Neural cell (in vitro differentiated cells): ENCODE measurements around the gene SPRED1.

Experiments used
- EP300 ChIP-seq: fragments of 450-650 bp; conservative IDR thresholded peaks from 2 replicates; pipeline ENCODE4 v1.6.1; 2014; ENCODE audit warnings: antibody characterized with exemption, mild to moderate bottlenecking, moderate library complexity; ENCODE audit not compliant: poor library complexity, severe bottlenecking
- POLR2AphosphoS5 ChIP-seq: IDR thresholded peaks from 2 replicates; pipeline ENCODE4 v1.6.1; 2012
- TF ChIP-seq, protein P1 (sequence below): fragments of 450-650 bp; IDR thresholded peaks from 2 replicates; pipeline ENCODE4 v1.5.1; 2014; ENCODE audit warnings: antibody characterized with exemption, mild to moderate bottlenecking, moderate library complexity; ENCODE audit not compliant: poor library complexity, severe bottlenecking
- TF ChIP-seq, protein P2 (sequence below): IDR thresholded peaks from 2 replicates; pipeline ENCODE4 v1.6.1; 2012; ENCODE audit warnings: borderline replicate concordance

DNA sequence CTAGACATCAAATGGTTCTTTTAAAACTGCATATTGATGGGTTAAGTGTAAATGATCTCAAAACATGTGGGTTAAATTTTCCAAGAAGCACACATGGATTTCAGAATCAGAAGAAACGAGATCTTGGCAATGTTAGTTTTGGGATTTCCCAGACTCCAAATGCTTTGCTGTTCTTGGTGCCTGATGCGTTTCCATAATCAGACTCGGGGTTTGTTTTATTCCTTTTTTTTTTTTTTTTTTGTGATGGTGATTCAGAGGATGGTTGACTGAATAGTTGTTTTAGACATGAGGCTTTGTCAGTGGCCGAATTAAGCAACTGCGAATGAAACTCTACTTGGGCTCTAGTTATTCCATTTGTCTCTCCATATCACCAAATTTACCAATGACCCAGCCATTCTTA, 149.1 kb downstream of the SPRED1 start:
- TF ChIP-seq, protein P1, sequence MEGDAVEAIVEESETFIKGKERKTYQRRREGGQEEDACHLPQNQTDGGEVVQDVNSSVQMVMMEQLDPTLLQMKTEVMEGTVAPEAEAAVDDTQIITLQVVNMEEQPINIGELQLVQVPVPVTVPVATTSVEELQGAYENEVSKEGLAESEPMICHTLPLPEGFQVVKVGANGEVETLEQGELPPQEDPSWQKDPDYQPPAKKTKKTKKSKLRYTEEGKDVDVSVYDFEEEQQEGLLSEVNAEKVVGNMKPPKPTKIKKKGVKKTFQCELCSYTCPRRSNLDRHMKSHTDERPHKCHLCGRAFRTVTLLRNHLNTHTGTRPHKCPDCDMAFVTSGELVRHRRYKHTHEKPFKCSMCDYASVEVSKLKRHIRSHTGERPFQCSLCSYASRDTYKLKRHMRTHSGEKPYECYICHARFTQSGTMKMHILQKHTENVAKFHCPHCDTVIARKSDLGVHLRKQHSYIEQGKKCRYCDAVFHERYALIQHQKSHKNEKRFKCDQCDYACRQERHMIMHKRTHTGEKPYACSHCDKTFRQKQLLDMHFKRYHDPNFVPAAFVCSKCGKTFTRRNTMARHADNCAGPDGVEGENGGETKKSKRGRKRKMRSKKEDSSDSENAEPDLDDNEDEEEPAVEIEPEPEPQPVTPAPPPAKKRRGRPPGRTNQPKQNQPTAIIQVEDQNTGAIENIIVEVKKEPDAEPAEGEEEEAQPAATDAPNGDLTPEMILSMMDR, result no peak
- TF ChIP-seq, protein P2, sequence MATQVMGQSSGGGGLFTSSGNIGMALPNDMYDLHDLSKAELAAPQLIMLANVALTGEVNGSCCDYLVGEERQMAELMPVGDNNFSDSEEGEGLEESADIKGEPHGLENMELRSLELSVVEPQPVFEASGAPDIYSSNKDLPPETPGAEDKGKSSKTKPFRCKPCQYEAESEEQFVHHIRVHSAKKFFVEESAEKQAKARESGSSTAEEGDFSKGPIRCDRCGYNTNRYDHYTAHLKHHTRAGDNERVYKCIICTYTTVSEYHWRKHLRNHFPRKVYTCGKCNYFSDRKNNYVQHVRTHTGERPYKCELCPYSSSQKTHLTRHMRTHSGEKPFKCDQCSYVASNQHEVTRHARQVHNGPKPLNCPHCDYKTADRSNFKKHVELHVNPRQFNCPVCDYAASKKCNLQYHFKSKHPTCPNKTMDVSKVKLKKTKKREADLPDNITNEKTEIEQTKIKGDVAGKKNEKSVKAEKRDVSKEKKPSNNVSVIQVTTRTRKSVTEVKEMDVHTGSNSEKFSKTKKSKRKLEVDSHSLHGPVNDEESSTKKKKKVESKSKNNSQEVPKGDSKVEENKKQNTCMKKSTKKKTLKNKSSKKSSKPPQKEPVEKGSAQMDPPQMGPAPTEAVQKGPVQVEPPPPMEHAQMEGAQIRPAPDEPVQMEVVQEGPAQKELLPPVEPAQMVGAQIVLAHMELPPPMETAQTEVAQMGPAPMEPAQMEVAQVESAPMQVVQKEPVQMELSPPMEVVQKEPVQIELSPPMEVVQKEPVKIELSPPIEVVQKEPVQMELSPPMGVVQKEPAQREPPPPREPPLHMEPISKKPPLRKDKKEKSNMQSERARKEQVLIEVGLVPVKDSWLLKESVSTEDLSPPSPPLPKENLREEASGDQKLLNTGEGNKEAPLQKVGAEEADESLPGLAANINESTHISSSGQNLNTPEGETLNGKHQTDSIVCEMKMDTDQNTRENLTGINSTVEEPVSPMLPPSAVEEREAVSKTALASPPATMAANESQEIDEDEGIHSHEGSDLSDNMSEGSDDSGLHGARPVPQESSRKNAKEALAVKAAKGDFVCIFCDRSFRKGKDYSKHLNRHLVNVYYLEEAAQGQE, result no peak
- TF ChIP-seq EP300 (no peak), POLR2AphosphoS5 (no peak)
